Measurements from ENCODE around the gene TIGD7. TPM values are rescaled to one million over a fixed set of nuclear protein-coding genes. Genes with fewer than 3 reads are reported as not detected.

Gene TIGD7, protein sequence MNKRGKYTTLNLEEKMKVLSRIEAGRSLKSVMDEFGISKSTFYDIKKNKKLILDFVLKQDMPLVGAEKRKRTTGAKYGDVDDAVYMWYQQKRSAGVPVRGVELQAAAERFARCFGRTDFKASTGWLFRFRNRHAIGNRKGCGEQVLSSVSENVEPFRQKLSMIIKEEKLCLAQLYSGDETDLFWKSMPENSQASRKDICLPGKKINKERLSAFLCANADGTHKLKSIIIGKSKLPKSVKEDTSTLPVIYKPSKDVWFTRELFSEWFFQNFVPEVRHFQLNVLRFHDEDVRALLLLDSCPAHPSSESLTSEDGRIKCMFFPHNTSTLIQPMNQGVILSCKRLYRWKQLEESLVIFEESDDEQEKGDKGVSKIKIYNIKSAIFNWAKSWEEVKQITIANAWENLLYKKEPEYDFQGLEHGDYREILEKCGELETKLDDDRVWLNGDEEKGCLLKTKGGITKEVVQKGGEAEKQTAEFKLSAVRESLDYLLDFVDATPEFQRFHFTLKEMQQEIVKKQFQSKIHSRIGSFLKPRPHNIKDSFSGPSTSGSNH
- total RNA-seq = 1 to 10 TPM; 6.4 to 9.1 TPM
- long read RNA-seq, donor 1, partial matches to known transcripts = 0 of 1 reads
- long read RNA-seq, donor 1, other reads (novel, unspliced or antisense) = 0 of 1 reads
- long read RNA-seq, donor 2, partial matches to known transcripts = 0 of 15 reads
- long read RNA-seq, donor 2, other reads (novel, unspliced or antisense) = 12 of 15 reads

DNA sequence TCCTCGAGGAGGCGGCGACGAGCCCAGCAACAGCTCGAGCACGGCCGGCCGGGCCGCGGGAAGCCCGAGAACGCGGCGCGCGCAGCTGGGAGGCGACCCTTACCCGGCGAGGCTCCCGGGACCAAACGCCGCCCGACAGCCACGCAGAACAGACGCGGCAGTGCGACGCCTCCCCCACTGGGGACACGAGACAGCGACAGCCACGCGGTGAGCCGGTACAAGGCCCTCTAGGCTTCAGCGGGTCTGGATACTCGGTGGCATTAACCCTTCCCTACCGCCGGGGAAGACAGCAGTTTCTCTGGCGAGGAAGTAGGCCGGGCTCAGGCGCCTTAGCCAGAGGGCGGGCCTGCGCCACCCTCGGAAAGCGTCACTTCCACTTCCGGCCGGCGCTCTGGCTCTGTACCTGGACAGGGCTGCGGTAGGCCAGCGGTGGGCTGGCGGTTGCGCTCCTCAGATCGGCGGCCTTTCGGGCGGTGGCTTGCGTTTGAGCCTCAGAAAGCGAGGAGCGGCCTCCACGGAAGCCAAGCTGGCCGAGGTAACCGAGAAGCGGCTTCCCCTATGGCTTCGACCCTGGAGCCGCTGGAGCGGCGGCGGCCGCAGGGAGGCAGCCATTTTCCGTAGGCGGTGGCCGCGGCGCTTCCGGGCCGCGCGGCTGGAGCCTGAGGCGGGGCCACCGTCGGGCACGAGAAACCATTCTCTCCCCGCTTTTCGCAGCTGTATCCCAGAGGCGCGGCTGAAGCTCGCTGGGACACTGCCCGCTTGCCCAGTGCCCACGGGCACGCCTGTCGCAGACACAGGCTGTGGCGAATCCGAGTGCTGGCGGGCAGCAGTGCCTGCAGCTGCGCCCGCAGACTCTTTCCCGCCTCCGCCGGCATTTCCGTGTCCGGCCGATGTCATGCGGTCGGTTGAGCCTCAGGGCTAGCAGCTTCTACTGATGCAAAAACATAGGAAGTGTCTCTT, at the start of gene TIGD7, which contains the start of gene ZNF75A:
TSS of gene TIGD7 (minus strand) at position 322 of the 960 bp plus-strand sequence. CDS start 4,816 bp downstream, outside the sequence.
TSS of gene ZNF75A (plus strand) at position 389 of the 960 bp plus-strand sequence. CDS start 2,932 bp downstream, outside the sequence.
- intact Hi-C loops (cut with DNase I) = loop anchor here in 1 of 2 donors (10.0 kb wide), 1 partner anchor 89 kb away; no protein-coding TSS in a partner anchor
- peak; percentile 95 for DNase-seq (ENCODE audit: low spot score)

DNA sequence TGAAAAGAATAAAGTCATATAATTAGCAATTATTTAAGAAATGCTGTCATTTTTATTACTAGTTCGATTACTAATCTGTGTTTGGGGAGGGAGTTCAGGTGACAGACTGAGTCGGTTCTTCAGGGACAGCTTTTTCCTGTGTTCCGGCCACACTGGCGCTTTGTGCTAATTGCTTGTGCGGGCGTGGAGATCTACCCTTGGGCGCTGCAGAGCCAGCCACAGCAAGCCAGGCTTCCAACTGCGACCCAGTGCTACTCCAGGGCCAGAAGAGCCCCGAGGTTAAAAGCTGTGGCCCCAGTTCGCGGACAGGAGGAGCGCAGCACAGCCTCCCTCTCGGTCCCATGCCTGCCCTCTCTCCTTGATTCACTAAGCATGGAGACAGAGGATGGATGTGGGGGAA, 43.9 kb upstream of the TIGD7 start:
- intact Hi-C loops (cut with DNase I) = no loop called here
- DNase-seq (ENCODE audit: low spot score) = no peak

DNA sequence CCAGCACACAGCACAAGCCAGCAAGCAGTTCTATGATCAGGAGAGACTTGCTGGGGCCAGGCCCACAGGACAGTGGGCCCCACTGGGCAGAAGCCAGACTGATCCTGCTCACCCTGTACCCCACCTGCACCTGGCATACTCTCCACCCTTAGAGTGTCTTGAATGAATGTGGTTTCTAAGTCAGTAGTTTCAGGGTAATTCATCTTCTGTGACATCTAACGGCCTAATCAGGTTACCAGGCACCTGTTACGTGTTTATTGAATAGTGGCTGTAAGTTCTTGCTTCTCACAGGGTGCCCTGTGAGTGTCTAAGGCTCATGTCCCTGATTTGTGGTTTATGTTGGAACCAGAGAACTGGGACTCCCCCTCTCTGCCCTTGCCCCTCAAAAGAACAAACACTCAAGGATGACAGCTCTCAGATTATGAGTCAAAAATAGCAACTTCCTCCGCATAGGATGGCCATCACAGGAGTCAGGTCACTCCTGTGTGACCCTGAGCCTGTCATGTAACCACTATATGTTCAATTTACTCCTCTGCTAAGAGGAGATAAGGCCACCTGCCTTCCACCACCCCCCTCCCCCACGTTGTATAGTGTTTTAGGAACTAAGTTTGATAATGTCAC, 43.4 kb upstream of the TIGD7 start:
- intact Hi-C loops (cut with DNase I) = no loop called here
- DNase-seq (ENCODE audit: low spot score) = no peak

DNA sequence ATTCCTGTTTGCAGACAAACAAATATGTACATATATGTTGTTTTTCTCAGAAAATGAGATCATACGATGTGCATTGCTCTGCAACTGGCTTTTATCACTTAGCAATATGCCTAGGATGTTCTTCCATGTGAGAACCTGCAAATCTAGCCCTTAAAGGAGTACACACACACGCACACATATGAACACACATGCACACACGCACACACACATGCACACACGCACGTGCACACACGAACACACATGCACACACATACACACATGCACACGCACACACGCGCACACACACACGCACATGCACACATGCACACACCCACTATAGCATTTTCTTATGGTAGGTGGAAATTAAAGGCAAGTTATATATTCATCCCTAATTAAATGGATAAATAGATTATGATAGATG, 42.4 kb upstream of the TIGD7 start:
- intact Hi-C loops (cut with DNase I) = no loop called here
- DNase-seq (ENCODE audit: low spot score) = no peak

DNA sequence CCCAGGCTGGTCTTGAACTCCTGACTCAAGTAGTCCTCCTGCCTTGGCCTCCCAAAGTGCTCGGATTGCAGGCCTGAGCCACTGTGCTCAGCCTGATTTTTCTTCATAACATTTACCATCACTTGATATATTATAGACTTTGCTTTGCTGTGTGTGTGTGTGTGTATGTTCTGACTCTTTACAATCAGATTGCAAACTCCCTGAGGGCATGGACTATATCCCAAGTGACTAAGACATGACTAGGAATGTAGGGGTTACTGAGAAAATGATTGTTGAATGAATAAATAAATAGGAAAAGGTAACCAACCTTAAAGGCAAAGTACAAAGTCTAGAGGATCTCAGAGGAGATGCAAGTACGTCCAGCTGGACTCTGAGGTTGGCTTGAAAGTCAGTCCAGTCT, 40.8 kb upstream of the TIGD7 start:
- intact Hi-C loops (cut with DNase I) = no loop called here
- no peak for DNase-seq (ENCODE audit: low spot score)

DNA sequence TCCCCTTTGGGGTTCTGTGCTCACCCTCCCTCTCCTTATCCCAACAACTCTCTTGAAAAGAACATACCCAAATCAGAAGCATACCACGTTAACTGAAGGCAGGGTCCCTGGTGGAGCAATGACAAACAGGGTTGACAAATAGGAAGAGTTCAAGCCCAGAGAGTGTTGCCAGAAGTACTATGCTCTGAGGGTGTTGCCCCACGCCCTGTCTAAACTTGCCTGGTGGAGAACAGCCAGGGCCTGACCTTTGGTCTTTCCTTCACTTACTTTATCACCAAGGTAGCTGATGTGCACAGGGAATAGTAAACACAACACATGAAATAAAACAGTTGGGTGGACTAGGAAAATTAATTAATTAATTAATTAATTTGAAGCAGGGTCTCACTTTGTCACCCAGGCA, 23.4 kb upstream of the TIGD7 start:
- DNase-seq (ENCODE audit: low spot score) = no peak
- intact Hi-C loops (cut with DNase I) = no loop called here

DNA sequence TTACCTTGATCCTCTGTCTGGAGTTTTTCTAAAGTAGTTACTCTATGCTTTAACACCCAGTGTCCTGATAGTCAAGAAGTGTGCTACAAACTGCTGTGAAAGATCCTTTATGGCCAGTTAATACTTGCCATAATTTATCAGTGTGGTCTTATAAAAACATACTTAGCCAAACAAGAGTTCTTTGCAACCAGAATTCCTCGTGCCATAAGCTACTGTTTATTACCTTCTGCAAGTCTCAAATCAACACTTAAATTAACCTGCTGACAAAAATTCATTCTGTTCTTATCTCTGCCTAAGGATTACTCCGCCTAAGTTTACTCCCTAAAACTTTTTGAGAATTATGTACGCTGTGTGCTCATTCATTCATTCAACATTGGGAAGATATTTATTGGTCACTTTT, 22.9 kb upstream of the TIGD7 start:
- no peak for DNase-seq (ENCODE audit: low spot score)
- intact Hi-C loops (cut with DNase I) = no loop called here

DNA sequence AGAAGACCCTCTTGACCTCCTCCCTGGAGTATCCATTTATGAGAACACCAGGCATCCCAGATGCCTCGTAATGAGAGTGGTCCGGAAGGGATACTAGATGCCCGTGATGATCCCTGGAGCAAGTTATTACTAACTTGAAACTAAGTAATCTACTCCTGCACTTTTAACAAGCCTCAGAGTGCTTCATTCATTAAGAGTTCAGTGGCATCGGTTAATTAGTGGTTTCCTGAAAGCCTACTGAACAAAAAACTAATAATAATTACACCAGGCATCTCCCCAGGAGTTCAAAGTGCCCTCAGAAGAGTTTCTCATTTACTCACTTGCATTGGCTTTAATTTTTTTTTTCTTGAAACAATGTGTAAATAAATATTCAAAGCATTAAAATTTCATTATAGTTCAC, 22.3 kb upstream of the TIGD7 start:
- intact Hi-C loops (cut with DNase I) = no loop called here
- DNase-seq (ENCODE audit: low spot score) = no peak

DNA sequence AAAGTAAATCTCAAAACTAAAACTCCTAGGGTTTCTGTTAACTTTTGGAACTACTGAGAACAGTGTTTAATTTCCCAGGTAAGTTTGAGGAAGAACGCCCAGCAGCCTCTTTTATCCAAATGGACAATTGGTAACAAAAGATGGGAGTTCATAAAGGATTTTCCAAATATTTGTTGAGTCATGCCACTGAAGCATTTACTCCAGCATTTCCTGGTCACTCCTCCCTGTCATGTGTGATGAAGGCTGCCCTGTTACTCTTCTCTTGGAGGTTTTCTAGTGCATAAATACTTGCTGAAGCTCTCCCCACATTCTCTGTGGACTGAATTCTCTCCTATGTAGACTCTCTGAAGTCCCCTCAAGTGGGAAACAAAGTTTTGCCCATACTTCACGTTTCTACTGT, 16.6 kb upstream of the TIGD7 start:
- DNase-seq (ENCODE audit: low spot score) = no peak
- intact Hi-C loops (cut with DNase I) = no loop called here

DNA sequence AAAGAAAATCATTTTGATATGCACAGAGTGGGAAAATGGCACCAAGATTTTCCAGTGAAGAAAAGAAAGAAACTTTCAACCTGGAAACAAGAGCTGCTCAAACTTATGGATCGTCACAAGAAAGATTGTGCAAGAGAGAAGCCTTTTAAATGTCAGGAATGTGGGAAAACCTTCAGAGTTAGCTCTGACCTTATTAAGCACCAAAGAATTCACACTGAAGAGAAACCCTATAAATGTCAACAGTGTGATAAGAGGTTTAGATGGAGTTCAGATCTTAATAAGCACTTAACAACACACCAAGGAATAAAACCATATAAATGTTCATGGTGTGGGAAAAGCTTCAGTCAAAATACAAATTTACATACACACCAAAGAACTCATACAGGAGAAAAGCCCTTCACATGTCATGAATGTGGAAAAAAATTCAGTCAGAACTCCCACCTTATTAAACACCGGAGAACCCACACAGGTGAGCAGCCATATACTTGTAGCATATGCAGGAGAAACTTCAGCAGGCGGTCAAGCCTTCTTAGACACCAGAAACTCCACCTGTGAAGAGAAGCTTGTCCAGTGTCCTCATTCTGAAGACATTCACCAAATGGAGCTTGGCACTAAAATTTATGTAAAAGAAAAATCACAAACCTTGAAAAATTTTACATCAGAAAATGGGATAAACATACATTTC, 12.2 kb upstream of the TIGD7 start:
- intact Hi-C loops (cut with DNase I) = no loop called here
- no peak for DNase-seq (ENCODE audit: low spot score)

DNA sequence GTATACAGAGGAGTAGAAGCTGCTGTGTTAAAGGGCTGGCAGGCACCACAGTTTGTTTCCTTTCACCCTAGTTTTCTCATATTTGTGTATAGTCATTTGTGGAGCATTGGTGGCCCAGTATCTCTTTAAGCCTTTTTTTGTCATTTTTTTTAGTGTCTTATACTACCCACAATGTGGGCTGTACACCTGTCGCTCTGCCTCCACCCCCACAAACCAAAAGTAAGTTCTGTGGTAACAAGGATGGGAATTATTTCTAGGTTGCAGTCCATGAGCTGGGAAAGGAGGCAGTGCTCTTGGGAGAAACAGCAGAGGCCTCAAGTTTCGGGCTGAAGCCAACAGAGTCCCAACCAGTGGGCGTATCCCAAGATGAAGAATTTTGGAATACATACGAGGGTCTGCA, 6.3 kb upstream of the TIGD7 start:
- no peak for DNase-seq (ENCODE audit: low spot score)
- intact Hi-C loops (cut with DNase I) = loop anchor here in 1 of 2 donors (5.0 kb wide), 1 partner anchor 76 kb away; no protein-coding TSS in a partner anchor

DNA sequence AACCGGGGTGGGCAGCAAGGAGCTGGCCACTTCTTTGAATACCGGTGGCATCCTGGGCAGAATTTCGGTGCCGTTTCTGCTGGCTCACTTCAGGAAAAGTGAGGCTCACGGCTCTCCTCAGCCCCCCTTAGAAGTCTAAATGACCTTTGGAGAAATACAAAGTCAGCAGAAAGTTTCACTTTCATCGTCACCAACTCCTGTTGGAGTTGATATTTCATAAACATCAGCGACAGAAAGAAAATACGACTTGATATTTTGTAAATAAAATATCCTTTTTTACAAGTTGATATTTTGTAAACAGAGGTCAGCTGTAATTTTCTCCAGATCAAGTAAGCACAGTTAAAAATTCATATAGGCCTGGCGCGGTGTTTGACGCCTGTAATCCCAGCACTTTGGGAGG, 848 bp upstream of the TIGD7 start:
- intact Hi-C loops (cut with DNase I) = loop anchor here in 1 of 2 donors (10.0 kb wide), 1 partner anchor 89 kb away; no protein-coding TSS in a partner anchor

DNA sequence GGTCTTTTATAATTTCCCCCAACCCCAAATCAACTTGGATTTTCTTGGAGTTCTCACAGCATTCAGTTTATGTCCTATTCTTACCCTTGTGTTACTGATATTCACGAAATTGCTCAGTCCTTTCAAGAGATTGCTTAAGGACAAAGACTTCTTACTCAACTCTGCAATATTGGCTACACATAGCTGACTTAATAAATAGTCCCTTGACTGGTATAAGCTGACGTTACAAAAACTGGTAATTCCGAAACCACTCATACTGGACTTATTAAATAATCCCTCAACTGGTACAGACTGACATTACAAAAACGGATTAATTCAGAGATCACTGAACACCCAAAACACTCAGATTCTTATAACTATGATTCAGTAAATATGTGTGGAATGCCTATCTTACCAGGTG, 860 bp downstream of the TIGD7 start:
- intact Hi-C loops (cut with DNase I) = loop anchor here in 1 of 2 donors (10.0 kb wide), 1 partner anchor 90 kb away; no protein-coding TSS in a partner anchor
- no peak for DNase-seq (ENCODE audit: low spot score)

More for the DNA sequence above, 848 bp upstream of the TIGD7 start:
- DNase-seq (ENCODE audit: low spot score) = no peak

DNA sequence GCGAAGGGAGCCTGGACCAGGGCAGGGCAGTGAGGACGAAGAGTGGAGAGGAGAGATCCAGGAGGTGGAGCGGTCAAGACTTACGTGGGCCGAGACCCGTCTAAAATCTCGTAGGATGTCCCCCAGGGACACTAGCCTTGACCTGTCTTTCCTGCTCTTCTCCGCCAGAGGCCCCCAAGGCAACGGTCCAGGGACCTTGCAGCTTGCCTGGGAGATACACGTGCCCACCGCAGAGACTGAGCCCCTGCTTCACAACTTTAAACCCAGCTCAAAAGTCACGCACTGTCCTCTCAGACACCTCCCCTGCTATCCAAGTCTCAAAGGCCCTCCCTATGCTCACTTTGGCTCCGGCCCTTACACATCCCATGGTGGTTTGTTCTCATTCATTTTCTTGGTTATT, 9.4 kb downstream of the TIGD7 start:
- intact Hi-C loops (cut with DNase I) = no loop called here
- no peak for DNase-seq (ENCODE audit: low spot score)

DNA sequence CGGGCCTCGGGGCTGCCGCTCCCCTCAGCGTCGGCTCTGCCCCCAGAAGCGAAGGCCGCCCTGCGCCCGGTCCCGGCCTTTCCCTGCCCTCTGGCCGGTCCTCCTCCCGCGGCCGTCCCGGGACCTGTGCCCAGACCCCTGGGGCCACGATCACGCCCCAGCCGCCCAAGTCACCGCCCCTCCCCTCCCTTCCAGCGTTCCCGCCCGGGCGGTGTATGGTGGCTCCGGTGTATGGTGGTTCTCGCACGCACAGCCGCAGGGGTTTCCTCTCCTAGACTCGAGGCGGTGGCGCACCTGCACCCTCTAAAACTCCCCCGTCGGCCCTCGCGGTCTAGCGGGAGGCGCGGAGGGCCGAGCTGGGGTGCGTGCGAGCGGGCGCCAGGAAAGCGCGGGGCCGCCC, 10.0 kb downstream of the TIGD7 start:
- intact Hi-C loops (cut with DNase I) = no loop called here
- no peak for DNase-seq (ENCODE audit: low spot score)

DNA sequence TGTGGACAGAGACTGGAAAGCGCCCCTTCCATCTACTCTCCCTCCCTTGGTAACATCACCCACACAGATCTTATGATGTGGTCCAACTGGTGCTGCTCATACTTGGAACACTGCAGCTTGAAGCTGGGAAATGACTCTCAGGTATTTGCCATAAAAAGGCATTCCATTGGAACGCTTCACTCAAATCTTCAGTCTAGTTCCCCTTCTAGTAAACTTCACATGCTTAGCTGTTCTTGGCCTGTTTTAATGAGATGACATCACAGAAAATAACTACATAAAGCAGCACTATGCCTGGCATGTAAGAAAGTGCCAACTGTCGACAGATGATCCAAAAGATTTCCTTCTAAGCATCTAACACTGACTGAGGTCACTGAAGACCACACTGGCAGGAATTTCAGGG, 12.6 kb downstream of the TIGD7 start:
- intact Hi-C loops (cut with DNase I) = no loop called here
- no peak for DNase-seq (ENCODE audit: low spot score)

DNA sequence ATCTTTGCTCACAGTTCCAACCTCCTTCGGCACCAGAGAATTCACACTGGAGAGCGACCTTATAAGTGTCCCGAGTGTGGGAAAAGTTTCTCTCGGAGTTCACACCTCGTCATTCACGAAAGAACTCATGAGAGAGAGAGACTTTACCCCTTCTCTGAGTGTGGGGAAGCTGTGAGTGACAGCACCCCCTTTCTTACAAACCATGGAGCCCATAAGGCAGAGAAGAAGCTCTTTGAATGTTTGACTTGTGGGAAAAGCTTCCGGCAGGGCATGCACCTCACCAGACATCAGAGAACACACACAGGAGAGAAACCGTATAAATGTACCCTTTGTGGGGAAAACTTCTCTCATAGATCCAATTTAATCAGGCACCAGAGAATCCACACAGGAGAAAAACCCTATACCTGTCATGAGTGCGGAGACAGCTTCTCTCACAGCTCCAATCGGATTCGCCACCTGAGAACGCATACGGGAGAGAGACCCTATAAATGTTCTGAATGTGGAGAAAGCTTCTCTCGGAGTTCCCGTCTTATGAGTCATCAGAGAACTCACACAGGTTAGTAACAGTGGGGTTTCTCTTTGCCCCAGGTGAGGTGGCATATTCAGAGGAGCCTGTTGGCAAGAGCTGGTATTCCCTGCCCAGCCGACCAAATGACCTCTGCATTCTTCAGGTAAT, 15.1 kb downstream of the TIGD7 start:
- no peak for DNase-seq (ENCODE audit: low spot score)
- intact Hi-C loops (cut with DNase I) = no loop called here

DNA sequence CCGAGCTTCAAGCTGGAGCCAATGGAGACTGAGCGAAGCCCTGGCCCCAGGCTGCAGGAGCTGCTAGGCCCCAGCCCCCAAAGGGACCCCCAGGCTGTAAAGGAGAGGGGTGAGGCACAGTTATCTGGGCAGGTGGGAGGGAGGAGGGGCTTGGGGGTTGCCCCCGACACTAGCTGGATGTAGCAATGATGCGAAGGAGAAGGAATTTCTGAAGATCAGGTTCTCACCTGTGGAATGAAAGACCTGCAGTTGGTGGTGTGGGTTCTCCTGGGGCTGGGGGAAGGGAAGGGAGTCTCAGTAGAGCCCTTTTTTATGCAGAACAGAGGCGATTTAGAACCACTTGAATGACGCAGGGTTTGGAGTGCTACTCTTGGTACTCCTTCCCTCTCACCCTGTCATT, 20.1 kb downstream of the TIGD7 start:
- intact Hi-C loops (cut with DNase I) = no loop called here
- DNase-seq (ENCODE audit: low spot score) = no peak

All from posterior vena cava (tissue), 2 donors.